GM12865 (cell line): ENCODE data around the gene SLX9.
A peak's percentile ranks its signal among the peaks of the same experiment; 100 is the strongest.

Experiments used
- DNase-seq: peaks from one replicate; pipeline ENCODE4 v3.0.0; 2010; ENCODE audit warnings: low read depth
- H3K4me3 ChIP-seq: 2 replicates; pipeline ENCODE4 v1.5.1; 2011; ENCODE audit warnings: mild to moderate bottlenecking, low read depth, low read length, control low read depth
- CTCF ChIP-seq: IDR thresholded peaks from 2 replicates; pipeline ENCODE4 v1.5.1; 2011; ENCODE audit warnings: low read length, control low read depth, low read depth, inconsistent platforms; ENCODE audit not compliant: insufficient read depth; ENCODE audit errors: missing control alignments

The SLX9 gene

GRCh38 chr21:44946254-44947041 is 6.6 kb downstream of the SLX9 start:
- DNase-seq = no peak
- no peak overlapping the region for H3K4me3 ChIP-seq
- no peak for TF ChIP-seq CTCF

- no peak for TF ChIP-seq CTCF
- no peak for DNase-seq
- no peak overlapping the region for H3K4me3 ChIP-seq
Observed at GRCh38 chr21:44947111-44947929, 7.5 kb downstream of the SLX9 start.

GRCh38 chr21:44947930-44948331 is 8.1 kb downstream of the SLX9 start:
- H3K4me3 ChIP-seq = no peak overlapping the region
- DNase-seq = no peak
- no peak for TF ChIP-seq CTCF

- no peak for TF ChIP-seq CTCF
Observed at GRCh38 chr21:44948426-44949120, 8.7 kb downstream of the SLX9 start.

GRCh38 chr21:44949161-44949778 is 9.4 kb downstream of the SLX9 start:
- no peak for DNase-seq
- TF ChIP-seq CTCF = no peak
- no peak overlapping the region for H3K4me3 ChIP-seq

More at GRCh38 chr21:44948426-44949120, 8.7 kb downstream of the SLX9 start:
- DNase-seq = no peak
- no peak overlapping the region for H3K4me3 ChIP-seq

GRCh38 chr21:44949779-44950198 is 10.0 kb downstream of the SLX9 start:
- peak; percentile 81 for DNase-seq
- peak; percentile 94 for TF ChIP-seq CTCF
- no peak overlapping the region for H3K4me3 ChIP-seq
